Esophagus muscularis mucosa (tissue), 3 donors: ENCODE measurements around the gene SYNPO2.

ENCODE experiments used
- POLR2A ChIP-seq: fragments of 450-650 bp; IDR thresholded peaks from one replicate; pipeline ENCODE4 v1.6.1; 2017; ENCODE audit warnings: antibody characterized with exemption, moderate library complexity, mild to moderate bottlenecking, low read depth
- POLR2AphosphoS5 ChIP-seq, 2 donors: sonication (generic); formaldehyde crosslinking; IDR thresholded peaks; one replicate each; pipeline ENCODE4 v1.6.1; 2017; ENCODE audit warnings: antibody characterized with exemption in 2 of 2
- TF ChIP-seq, protein P1 (sequence below), 3 experiments: fragments of 200-600 bp in 2 of 3; fragments of 450-650 bp in 1 of 3; sonication (generic) in 2 of 3; IDR thresholded peaks; one replicate each; pipeline ENCODE4 v1.5.1; 2017 to 2019; ENCODE audit warnings: antibody characterized with exemption in 3 of 3, mild to moderate bottlenecking in 2 of 3, moderate library complexity in 1 of 3

DNA sequence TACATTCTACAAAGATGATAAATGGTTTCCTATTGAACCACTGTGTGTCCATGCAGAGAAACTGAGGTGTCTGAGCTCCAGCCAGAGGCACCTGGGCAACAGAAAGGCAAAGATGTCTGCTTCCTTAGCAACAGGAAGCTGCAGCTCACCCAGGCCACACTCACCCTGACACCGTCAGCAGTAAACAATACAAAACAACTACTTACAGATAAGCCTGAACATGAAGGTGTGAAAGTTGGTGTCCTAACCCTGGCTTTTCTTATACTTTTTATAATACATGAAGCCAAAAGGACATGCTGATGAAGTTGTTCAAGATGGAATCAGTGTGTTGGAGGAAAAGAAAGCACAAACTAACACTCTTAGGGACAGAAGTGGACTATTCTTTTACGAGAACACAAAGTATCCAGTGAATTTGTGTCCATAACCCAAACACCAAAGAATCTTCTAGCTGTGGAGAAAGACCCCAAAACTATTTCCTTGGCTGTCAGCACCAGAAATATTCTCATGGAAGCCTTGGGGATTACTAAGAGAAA lies 117.3 kb downstream of the SYNPO2 start:
- TF ChIP-seq POLR2A = no peak
- TF ChIP-seq POLR2AphosphoS5 (IDR thresholded peaks at IDR 0.05) = no peak
- TF ChIP-seq, protein P1, sequence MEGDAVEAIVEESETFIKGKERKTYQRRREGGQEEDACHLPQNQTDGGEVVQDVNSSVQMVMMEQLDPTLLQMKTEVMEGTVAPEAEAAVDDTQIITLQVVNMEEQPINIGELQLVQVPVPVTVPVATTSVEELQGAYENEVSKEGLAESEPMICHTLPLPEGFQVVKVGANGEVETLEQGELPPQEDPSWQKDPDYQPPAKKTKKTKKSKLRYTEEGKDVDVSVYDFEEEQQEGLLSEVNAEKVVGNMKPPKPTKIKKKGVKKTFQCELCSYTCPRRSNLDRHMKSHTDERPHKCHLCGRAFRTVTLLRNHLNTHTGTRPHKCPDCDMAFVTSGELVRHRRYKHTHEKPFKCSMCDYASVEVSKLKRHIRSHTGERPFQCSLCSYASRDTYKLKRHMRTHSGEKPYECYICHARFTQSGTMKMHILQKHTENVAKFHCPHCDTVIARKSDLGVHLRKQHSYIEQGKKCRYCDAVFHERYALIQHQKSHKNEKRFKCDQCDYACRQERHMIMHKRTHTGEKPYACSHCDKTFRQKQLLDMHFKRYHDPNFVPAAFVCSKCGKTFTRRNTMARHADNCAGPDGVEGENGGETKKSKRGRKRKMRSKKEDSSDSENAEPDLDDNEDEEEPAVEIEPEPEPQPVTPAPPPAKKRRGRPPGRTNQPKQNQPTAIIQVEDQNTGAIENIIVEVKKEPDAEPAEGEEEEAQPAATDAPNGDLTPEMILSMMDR (IDR thresholded peaks at IDR 0.05) = no peak
